Sigmoid colon (tissue), 4 donors: ENCODE data around the gene FIBIN.

ENCODE experiments used
- EP300 ChIP-seq, 4 donors: sonication (generic); formaldehyde crosslinking; IDR thresholded peaks; one replicate each; pipeline ENCODE4 v1.6.1; 2017; ENCODE audit warnings: antibody characterized with exemption in 4 of 4
- POLR2A ChIP-seq, 2 donors: fragments of 450-650 bp; IDR thresholded peaks; one replicate each; pipeline ENCODE4 v1.6.1; 2016; ENCODE audit warnings: antibody characterized with exemption in 2 of 2, mild to moderate bottlenecking in 2 of 2, moderate library complexity in 2 of 2
- POLR2AphosphoS5 ChIP-seq, 4 donors: sonication (generic); formaldehyde crosslinking; IDR thresholded peaks; one replicate each; pipeline ENCODE4 v1.6.1; 2017; ENCODE audit warnings: antibody characterized with exemption in 4 of 4
- TF ChIP-seq, protein P1 (sequence below), 4 experiments: fragments of 450-650 bp in 3 of 4; fragments of 200-600 bp in 1 of 4; IDR thresholded peaks; one replicate each; pipeline ENCODE4 v1.5.1; 2016 to 2019; ENCODE audit warnings: antibody characterized with exemption in 4 of 4, mild to moderate bottlenecking in 3 of 4, moderate library complexity in 2 of 4

DNA sequence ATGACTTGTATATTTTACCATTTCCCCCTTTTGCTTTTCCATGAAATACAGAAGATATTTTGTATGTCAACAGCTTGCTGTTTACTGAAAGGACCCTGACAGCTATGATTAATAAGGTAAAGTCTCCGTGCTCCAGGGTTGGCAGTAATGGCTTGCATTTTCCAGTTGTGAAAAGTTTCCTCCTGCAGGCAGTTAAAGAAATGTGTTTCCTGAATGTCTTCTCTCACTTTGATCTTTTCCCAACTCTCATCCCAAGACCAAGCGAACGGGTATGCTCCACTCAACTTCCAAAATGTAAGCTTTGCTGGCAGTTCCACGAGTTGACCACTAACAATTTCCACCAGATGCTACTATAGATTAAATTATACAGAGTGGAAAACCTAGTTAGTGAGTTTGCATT is 8.9 kb downstream of the FIBIN start:
- TF ChIP-seq, protein P1, sequence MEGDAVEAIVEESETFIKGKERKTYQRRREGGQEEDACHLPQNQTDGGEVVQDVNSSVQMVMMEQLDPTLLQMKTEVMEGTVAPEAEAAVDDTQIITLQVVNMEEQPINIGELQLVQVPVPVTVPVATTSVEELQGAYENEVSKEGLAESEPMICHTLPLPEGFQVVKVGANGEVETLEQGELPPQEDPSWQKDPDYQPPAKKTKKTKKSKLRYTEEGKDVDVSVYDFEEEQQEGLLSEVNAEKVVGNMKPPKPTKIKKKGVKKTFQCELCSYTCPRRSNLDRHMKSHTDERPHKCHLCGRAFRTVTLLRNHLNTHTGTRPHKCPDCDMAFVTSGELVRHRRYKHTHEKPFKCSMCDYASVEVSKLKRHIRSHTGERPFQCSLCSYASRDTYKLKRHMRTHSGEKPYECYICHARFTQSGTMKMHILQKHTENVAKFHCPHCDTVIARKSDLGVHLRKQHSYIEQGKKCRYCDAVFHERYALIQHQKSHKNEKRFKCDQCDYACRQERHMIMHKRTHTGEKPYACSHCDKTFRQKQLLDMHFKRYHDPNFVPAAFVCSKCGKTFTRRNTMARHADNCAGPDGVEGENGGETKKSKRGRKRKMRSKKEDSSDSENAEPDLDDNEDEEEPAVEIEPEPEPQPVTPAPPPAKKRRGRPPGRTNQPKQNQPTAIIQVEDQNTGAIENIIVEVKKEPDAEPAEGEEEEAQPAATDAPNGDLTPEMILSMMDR (IDR thresholded peaks at IDR 0.05): no peak
- no peak for TF ChIP-seq POLR2AphosphoS5 (IDR thresholded peaks at IDR 0.05)
- no peak for TF ChIP-seq EP300 (IDR thresholded peaks at IDR 0.05)
- no peak for TF ChIP-seq POLR2A (IDR thresholded peaks at IDR 0.05)
